HG02623 (cell line): ENCODE data around the gene TPSAB1.
"Not testable (repeated sequence)": the region's sequence is repeated elsewhere in the genome, so short reads cannot be mapped to it uniquely, and the experiment has no call there.

Experiments
- ATAC-seq: cut with Tn5 transposase; IDR thresholded peaks from one replicate; pipeline ENCODE4 v1.9.1; 2021; ENCODE audit warnings: moderate library complexity; ENCODE audit not compliant: unreplicated experiment

The TPSAB1 gene

GRCh38 chr16:1263591-1264344, 23.3 kb downstream of the TPSAB1 start:
- ATAC-seq: no peak

GRCh38 chr16:1264345-1265089, 24.0 kb downstream of the TPSAB1 start:
- no peak for ATAC-seq

GRCh38 chr16:1265090-1265630, 24.7 kb downstream of the TPSAB1 start:
- no peak for ATAC-seq

GRCh38 chr16:1265826-1266225, 25.3 kb downstream of the TPSAB1 start:
- no peak for ATAC-seq

GRCh38 chr16:1269418-1269817, 28.9 kb downstream of the TPSAB1 start:
- not testable (repeated sequence) for ATAC-seq

GRCh38 chr16:1271380-1271723, 30.8 kb downstream of the TPSAB1 start:
- no peak for ATAC-seq

GRCh38 chr16:1271724-1272413, 31.4 kb downstream of the TPSAB1 start:
- ATAC-seq: not testable (repeated sequence)

GRCh38 chr16:1272453-1273198, 32.1 kb downstream of the TPSAB1 start:
- no peak for ATAC-seq

- ATAC-seq: no peak
Observed at GRCh38 chr16:1273816-1274215, 33.3 kb downstream of the TPSAB1 start.

- ATAC-seq: no peak
Observed at GRCh38 chr16:1274767-1275166, 34.3 kb downstream of the TPSAB1 start.

- ATAC-seq: no peak
Observed at GRCh38 chr16:1275791-1276579, 35.5 kb downstream of the TPSAB1 start.

GRCh38 chr16:1276580-1276878, 36.0 kb downstream of the TPSAB1 start:
- ATAC-seq: no peak

- no peak for ATAC-seq
Observed at GRCh38 chr16:1277151-1277598, 36.7 kb downstream of the TPSAB1 start.

GRCh38 chr16:1277617-1278282, 37.2 kb downstream of the TPSAB1 start:
- no peak for ATAC-seq

GRCh38 chr16:1278477-1278876, 38.0 kb downstream of the TPSAB1 start:
- no peak for ATAC-seq

- ATAC-seq: no peak
Observed at GRCh38 chr16:1279081-1279944, 38.8 kb downstream of the TPSAB1 start.

GRCh38 chr16:1279945-1280589, 39.6 kb downstream of the TPSAB1 start:
- ATAC-seq: no peak

- ATAC-seq: no peak
Observed at GRCh38 chr16:1280783-1281182, 40.3 kb downstream of the TPSAB1 start.
